ENCODE results near the gene GSTK1.
"Not testable (repeated sequence)": the region's sequence is repeated elsewhere in the genome, so short reads cannot be mapped to it uniquely, and the experiment has no call there.

GSTK1 gene

DNA sequence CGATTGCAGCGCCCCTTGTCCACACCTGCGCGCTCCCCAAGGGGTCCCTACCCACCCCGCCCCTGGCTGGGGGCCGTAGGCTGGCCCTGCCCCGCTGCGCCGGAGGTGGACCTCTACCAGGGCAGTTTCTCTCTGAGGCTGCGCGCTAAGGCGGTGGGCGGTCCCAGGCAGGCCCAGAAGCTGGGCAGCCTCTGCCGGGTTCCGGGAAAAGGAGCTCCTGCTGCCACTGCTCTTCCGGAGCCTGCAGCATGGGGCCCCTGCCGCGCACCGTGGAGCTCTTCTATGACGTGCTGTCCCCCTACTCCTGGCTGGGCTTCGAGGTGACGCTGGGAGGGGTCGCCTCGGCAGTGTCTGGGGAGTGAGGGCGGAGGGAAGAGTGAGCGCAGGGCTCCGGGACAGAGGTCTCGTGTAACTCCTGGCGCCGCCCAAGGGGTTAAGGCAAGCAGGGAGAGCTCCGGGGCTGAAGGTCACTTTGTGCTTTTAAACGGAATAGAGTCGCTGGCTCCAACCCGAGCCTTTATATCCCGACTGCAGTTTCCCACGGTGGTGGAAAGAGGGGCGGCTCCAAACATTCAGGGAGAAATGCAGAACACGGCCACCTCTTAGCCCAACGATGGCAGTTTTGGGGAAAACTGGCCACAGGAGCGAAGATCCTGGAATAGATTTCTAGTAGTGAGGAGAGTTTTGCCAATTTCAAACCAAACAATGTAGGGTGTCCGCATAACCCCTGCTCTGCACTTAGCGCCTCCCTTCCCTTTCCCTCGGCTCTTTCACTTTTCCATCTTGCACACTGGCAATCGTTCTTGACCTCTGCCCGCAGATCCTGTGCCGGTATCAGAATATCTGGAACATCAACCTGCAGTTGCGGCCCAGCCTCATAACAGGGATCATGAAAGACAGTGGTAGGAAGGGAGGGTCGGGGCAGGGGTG lies at the start of gene GSTK1:
TSS of gene GSTK1 (plus strand) at position 176 of the 930 bp plus-strand sequence. CDS start at position 249, 73 bp downstream.
- peak in 1 of 2 experiments; percentile 25 for DNase-seq (ENCODE audit: low read depth in 2 of 2)

DNA sequence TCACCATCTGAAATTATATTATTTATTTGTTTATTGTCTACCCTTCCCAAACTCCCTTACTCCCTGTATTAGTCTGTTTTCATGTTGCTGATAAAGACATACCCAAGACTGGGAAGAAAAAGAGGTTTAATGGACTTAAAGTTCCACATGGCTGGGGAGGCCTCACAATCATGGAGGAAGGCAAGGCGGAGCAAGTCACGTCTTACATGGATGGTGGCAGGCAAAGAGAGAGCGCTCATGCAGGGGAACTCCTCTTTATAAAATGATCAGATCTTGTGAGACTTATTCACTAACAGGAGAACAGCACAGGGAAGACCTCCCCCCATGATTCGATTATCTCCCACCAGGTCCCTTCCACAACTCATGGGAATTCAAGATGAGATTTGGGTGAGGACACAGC lies 49.8 kb upstream of the GSTK1 start:
- not testable (repeated sequence) for DNase-seq (ENCODE audit: low read depth in 2 of 2)

DNA sequence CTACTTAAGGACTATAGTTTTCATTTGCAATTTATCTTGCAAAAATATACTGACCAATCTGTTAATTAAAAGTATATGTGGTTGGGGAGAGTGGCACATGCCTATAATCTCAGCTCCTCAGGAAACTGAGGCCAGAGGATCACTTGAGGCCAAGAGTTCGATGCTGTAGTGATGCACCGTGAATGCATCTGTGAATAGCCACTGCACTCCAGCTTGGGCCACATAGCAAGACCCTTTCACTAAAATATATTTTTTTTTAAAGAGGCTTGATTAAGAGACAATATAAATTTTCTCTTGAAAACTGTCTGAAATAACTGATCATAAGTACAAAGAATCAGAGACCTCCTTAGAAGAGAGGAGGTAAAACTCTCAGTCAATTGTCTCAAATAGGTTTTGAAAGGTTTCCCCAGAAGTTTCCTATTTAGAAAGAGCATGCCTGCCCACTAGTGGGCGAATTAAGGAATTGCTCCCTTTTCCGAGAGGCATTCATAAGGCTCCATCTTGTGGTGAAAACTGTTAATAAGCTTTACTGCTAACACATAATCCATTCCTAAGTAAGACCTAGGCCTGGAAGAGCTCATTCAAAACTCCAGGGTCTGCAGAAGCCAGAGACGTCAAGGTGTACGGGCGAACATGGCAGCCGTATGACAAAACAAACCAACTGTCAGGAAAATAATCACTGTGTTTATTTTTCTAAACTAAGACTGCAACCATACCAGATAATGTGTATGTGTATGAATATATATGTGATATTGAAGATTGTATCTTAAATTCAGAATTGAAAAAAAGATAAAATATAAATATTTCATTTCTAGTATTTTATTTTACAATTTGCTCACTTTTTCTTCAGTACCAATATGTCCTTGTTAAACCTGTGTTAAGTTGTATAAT lies 48.2 kb upstream of the GSTK1 start:
- peak; percentile 66 to 68 for DNase-seq (ENCODE audit: low read depth in 2 of 2)

DNA sequence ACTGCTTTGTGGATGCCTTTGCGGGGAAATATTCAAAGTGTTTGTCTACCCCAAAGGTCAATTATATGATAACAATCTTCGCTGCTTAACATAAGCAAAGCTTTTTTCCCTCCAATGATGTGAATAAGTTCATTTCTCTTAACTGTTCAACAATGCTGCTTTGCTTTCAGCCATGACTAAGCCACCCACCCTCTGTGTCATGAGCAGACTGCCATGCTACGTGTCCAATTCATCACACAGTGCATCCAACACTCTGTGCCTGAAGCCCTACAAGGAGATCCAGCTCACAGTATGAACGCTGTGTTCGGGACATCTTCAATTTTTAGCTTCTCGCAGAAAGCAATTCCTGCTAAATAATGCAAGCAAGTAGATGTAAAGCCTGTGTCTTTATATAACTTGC lies 47.1 kb upstream of the GSTK1 start:
- no peak for DNase-seq (ENCODE audit: low read depth in 2 of 2)

DNA sequence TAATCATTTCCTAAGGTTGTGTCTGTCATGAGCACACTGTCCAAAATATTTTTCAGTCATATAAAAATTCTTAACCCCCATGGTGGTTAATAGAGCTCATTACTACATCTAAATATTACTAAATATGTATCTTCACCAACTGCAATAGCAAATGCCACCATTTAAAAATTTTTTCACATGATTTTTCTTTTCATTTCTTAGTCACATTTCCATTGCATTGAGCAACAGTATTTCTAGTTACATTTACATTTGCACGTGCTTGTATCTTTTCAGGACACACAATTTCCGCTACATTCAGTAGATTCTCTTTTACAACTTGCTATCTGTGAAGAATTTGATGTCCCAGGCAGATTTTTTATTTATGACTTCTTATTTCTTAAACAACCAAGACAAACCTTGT lies 46.6 kb upstream of the GSTK1 start:
- no peak for DNase-seq (ENCODE audit: low read depth in 2 of 2)

DNA sequence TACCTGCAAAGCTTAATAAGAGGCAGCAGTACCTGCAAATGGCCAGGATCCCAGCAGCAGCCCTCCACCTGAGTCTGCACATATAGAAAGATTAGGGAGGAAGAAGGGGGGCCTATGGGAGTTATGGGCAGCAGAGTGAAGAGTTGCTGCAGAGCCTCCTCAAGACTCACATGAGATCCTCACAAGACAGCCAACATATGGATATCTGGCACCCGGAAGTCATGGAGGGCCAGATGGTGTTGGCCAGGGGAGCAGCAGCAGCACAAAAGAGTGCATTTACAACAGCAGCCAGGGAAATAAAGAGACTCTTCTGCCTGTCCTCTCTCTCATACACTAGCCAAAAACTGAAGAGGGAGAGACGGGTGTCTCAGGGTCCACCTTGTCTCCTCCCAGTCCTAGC lies 45.4 kb upstream of the GSTK1 start:
- DNase-seq (ENCODE audit: low read depth in 2 of 2): no peak

DNA sequence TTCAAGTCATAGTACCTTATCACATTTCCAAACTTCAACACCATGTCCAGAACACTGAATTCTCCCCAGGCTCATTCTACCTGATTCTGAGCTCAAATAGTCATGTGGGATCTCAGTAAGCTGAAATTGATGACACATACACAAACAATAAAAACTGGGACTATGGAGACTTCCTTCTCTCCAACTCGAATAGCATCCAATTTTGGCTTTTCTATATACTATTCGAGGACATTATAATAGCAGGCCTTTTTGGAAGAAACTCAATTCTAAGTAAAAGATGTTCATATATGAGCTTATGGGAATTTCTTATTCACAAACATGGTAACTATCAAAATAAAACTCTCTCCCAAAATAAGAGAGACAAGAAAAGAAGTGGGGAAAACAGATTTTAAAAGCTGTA lies 42.0 kb upstream of the GSTK1 start:
- DNase-seq (ENCODE audit: low read depth in 2 of 2): no peak

DNA sequence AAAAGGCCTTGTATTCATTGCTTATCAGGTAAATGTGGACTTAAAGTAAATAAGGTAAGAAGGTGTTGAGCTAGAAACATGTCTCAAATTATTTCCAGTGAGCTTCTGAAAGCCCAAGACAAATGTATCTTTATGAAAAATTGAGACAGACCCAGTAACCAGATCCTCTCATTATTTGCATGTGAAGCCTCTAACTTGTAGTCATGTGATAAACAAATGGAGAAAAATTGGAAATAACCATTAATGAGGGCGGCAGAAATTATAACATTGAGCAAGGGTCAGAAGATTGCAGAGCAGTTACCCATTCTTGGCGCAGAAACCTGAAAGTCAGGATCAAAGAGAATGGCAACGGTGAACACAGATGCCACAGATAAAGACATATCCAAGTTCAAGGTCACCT lies 41.5 kb upstream of the GSTK1 start, which contains the start of gene TAS2R40:
TSS of gene TAS2R40 (plus strand) at position 301 of the 400 bp plus-strand sequence. CDS start at position 343, 42 bp downstream.
- DNase-seq (ENCODE audit: low read depth in 2 of 2): no peak

DNA sequence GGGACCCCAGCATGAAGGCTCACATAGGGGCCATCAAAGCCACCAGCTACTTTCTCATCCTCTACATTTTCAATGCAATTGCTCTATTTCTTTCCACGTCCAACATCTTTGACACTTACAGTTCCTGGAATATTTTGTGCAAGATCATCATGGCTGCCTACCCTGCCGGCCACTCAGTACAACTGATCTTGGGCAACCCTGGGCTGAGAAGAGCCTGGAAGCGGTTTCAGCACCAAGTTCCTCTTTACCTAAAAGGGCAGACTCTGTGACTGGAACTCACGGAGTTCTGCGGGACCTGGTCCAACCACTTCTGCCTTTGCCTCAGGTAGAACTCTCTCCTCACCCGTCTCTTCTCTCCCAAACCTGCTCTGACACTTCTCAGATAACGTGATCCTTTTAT lies 40.5 kb upstream of the GSTK1 start:
- no peak for DNase-seq (ENCODE audit: low read depth in 2 of 2)

DNA sequence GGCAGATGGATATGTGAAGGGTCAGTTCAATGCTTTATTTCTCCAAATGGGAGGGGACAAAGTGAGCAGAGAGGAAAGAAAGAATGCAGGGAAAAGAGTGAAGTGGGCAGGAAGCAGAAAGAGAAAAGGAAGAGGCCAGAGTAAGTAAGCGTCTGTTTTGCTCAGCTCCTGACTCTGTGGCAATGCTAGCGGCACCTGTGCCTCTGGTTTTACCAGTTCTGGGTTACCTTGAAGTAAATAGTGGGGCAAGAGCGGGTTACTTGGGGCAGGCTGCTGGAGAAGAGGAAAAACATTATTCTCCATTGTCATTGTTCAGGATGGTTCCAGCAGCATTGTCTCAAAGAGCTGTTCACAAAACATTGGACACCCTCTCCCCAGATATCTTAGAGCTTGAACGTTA lies 39.5 kb upstream of the GSTK1 start:
- DNase-seq (ENCODE audit: low read depth in 2 of 2): no peak

DNA sequence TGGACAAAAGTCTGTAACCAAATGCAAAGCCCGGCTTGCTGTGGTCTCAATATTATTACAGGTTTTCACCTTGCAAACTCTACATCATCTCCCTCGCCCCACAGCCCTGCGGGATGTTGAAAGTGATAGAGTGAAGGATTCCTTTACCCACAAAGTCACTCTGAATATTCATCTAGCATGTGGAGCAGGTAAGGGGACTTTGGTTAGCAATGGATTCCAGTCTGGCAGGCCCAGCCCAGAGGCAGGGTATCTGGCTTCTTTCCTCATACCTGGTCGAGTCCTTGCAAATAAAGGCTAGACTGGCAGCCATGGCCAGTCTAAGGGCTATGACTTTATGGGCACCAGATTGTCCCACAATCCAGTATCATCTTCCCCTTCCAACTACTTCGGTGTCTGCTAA lies 38.2 kb upstream of the GSTK1 start:
- DNase-seq (ENCODE audit: low read depth in 2 of 2): no peak

DNA sequence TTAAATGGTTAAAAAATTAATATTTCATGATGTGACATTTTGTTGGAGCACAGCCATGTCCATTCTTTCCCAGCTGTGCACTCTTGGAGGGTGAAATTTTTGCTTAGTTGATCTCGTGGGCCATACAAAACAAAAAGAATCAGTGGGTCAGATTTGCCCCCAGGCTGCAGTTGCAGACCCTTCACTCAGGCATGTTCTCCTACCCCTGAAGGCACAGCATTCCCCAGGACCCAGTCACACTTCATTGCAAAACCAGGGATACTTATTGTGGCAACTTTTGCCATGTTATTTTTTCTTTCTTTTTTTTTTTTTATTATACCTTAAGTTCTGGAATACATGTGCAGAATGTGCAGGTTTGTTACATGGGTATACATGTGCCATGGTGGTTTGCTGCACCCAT lies 35.4 kb upstream of the GSTK1 start:
- DNase-seq (ENCODE audit: low read depth in 2 of 2): no peak

DNA sequence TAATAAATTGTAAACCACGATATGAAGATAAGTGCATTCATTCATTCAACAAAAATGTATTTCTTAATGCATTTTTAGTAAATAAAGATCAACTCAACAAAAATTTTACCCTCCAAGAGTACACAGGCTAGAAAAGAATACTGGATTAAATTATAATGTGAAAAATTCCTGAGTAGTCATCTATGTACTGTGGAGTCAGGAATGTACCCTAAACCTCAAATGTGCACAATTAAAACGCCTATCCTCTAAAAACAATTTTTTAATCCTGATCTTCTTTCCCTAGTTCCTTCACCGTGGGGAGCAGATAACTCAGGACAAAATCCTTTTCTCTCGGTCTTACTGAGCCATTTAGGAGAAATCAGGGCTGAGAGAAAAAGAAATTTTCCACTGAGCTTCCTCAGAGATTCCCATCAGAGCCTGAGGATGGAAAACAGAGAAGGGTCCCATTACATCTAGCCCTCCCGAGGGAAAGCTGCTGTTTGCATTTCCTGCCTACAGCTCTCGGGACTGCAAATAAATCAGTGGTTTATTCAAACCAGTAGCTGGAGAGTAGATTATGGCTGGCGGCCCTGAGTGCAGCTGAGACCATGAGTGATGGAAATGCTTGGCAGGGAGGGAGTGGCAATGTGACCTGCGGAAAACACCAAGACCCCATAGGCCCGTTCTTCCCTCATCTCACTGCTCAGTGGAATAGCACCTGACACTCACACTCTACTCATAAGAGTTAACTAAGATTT lies 34.0 kb upstream of the GSTK1 start:
- no peak for DNase-seq (ENCODE audit: low read depth in 2 of 2)

DNA sequence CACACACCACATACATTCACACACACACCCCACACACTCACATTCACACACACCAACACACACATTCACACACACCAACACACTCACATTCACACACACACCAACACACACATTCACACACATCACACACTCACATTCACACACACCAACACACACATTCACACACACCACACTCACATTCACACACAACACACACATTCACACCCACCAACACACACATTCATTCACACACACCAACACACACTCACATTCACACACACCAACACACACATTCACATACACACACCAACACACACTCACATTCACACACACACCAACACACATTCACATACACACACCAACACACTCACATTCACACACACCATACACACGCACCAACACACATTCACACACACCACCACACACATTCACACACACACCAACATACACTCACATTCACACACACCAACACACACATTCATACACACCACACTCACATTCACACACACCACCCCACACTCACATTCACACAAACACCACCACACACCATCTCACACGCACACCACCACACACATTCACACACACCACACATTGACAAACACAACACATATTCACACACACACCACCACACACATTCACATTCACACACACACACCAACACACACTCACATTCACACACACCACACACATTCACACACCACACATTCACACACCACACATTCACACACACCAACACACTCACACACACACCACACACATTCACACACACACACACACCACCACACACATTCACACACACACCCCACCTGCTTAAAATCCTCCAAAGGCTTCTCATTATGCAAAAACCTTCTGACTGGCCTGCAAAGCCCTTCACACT lies 32.4 kb upstream of the GSTK1 start:
- no peak for DNase-seq (ENCODE audit: low read depth in 2 of 2)

DNA sequence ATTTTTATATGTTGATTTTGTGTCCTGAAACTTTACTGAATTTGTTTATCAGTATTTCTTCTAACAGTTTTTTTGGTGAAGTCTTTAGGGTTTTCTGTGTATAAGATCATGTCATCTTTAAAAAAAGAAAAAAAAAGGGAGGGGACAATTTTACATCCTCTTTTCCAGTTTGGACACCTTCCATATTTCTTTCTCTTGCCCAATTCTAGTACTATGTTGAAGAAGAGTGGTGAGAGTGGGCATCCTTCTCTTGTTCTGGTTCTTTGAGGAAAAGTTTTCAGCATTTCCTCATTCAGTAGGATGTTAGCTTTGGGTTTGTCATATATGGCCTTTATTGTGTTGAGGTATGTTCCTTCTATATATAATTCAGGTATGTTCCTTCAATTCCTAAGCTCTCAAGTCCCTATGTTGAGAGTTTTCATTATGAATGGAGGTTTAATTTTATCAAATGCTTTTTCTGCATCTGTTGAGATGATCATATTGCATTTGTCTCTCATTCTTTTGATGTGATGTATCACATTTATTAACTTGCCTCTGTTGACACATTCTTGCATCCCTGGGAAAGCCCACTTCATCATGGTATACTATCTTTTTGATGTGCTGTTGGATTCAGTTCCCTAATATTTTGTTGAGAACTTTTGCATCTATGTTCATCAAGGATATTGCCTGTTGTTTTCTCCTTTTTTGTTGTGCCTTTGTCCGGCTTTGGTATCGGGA lies 29.3 kb upstream of the GSTK1 start:
- no peak for DNase-seq (ENCODE audit: low read depth in 2 of 2)

DNA sequence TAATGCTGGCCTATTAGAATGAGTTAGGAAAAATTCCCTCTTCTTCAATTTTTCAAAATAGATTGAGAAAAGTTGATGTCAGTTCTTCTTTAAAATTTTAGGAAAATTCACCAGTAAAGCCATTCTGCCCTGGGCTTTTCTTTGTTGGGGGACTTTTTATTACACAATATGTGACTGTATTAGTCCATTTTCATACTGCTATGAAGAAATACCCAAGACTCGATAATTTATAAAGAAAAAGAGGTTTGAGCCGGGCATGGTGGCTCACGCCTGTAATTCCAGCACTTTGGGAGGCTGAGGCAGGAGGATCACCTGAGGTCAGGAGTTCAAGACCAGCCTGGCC lies 28.7 kb upstream of the GSTK1 start:
- no peak for DNase-seq (ENCODE audit: low read depth in 2 of 2)

DNA sequence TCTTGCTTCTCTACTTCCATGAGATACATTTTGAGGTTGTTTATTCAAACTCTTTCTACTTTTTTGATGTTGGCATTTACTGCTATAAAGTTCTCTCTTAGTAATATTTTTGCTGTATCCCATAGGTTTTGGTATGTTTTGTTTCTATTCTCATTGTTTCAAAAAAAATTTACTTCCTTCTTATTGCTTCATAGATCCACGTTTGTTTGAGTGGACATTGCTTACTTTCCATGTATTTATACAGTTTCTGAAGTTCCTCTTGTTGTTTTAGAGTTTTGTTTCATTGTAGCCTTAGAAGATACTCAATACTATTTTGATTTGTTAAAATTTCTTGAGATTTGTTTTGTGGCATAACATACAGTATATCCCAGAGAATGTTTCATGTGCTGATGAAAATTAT lies 27.7 kb upstream of the GSTK1 start:
- DNase-seq (ENCODE audit: low read depth in 2 of 2): no peak

DNA sequence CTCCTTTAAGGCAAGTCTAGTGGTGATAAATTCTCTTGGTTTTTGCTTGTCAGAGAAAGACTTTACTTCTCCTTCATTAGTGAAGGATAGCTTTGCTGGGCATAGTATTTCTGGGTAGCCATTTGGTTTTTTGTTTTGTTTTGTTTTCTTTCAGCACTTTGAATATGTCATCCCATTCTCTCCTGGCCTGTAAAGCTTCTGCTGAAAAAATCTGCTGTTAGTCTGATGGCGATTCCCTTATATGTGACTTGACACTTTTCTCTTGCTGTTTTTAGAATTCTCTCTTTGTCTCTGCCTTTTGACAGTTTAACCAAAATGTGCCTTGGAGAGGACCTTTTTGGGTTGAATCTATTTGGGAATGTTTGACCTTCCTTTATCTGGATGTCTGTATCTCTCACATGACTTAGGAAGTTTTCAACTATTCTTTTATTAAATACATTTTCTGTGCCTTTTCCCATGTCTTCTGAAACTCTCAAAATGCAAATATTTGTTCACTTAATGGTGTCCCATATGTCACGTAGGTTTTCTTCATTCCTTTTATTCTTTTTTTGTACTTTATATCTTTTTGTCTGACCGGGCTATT lies 26.7 kb upstream of the GSTK1 start:
- no peak for DNase-seq (ENCODE audit: low read depth in 2 of 2)

DNA sequence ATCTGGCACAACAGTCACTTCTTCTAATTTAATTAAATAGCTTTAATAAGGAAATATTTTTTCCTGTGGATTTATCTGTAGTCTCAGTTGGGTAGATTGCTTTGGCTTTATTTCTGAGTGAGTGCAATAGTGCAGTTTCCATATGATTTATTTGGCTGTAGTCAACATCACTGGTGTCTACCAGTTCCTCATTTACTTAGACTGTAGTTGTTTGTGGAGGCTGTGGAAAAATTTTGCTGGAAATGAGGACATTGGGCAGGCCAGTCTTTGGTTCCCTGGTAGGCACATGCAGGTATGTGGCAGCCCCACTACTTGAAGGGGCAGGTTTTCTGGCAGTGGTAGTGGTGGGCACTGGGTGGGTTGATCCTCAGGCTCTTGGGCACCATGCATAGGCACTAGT lies 25.9 kb upstream of the GSTK1 start:
- DNase-seq (ENCODE audit: low read depth in 2 of 2): no peak
